Urinary bladder (tissue), 4 donors: ENCODE data around the gene KRT2. TPM values are rescaled to one million over a fixed set of nuclear protein-coding genes. Genes with fewer than 3 reads are reported as not detected.

Experiments
- DNase-seq: peaks from one replicate; pipeline ENCODE4 v3.0.0-alpha.2; 2015; ENCODE audit errors: extremely low spot score
- H3K27ac ChIP-seq: one replicate; pipeline ENCODE4 v1.5.1; 2013; ENCODE audit warnings: low read depth, mild to moderate bottlenecking, moderate library complexity
- H3K36me3 ChIP-seq: one replicate; pipeline ENCODE4 v1.6.1; 2013; ENCODE audit warnings: mild to moderate bottlenecking, moderate library complexity; ENCODE audit not compliant: insufficient read depth
- H3K4me1 ChIP-seq: one replicate; pipeline ENCODE4 v1.6.1; 2013; ENCODE audit warnings: mild to moderate bottlenecking, moderate library complexity; ENCODE audit not compliant: insufficient read depth
- H3K4me3 ChIP-seq: one replicate; pipeline ENCODE4 v1.5.1; 2013; ENCODE audit warnings: low read depth, low read length
- WGBS: extraction: QIAGEN DNeasy Blood & Tissue Kit; methylation state at CpG from one replicate; pipeline ENCODE4 v1.1.7; 2013; 5-methylcytosine and 5-hydroxymethylcytosine counted together
- polyA plus RNA-seq: library from polyadenylated mRNA; stranded (reverse); fragments of 200-250 nt; gene quantifications from one replicate; pipeline ENCODE4 v1.2.3, GENCODE V29; 2013
- total RNA-seq: library from RNA; depleted of rRNA; stranded (reverse); fragments of >200 nt; gene quantifications from one replicate; pipeline ENCODE4 v1.2.3, GENCODE V29; 2014
- donor health status: healthy with polysubstance abuse.
- donor health status: healthy.

Gene KRT2
- total and polyA plus RNA-seq, 2 donors: not detected

DNA sequence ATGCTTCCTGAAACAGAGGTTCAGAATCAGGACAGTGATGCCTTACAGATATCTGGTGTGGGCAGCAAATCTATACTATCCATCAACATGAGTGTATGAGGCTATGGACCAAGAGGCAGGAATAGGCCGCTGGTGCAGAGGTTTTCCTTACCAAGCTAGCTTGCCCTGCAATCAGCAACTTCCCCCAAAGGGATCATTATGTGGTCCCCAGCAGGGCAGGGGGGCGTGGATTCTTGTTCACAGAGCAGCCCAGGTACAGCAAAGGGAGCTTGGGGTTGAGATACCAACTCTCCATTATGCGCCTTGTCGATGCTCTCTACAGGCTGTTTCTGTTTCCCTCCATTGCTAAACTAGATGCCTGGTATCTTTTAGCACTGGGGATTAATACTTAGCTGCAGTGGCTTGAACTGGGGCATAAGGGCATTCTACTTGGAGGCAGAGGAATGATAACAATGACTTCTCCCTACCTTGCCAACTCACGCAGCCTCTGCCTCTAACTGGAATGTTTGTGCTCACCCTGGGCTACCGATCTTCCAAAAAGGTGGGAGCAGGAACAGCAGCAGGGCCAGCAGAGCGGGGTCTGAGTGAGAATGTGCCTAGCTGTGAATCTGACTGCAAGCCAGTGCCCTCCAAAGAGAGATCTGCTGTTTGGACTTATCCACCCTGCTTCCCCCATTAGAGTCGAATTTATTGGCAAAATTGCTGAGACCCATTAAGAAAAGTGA lies 38.5 kb upstream of the KRT2 start:
- no peak overlapping the region for H3K27ac ChIP-seq
- H3K4me3 ChIP-seq: no peak overlapping the region
- 67% methylated on average over 8 of the region's 8 CpGs for WGBS
- H3K36me3 ChIP-seq: no peaks in the 10 kb centered on the region
- no peak for DNase-seq
- no peaks in the 10 kb centered on the region for H3K4me1 ChIP-seq

GRCh38 chr12:52689936-52690335 lies 37.9 kb upstream of the KRT2 start:
- Histone ChIP-seq H3K4me1 (no peaks in the 10 kb centered on the region), H3K36me3 (no peaks in the 10 kb centered on the region), H3K4me3 (no peak overlapping the region), H3K27ac (no peak overlapping the region)
- WGBS: 83% methylated on average over 1 of the region's 1 CpG
- DNase-seq: no peak

DNA sequence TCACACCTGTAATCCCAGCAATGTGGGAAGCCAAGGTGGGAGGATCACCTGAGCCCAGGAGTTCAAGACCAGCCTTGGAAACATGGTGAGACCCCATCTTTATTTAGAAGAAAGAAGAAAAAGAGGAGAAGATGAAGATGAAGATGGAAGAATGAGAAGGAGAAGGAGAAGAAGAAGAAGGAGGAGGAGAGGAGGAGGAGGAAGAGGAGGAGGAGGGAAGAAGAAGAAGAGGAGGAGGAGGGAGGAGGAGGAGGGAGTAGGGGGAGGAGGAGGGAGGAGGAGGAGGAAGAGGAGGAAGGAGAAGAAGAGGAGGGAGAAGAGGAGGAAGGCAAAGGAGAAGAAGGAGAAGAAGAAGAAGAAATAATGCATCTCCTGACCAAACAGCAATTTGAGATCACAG lies 37.2 kb upstream of the KRT2 start:
- Histone ChIP-seq H3K36me3 (no peaks in the 10 kb centered on the region), H3K27ac (no peak overlapping the region), H3K4me1 (no peaks in the 10 kb centered on the region), H3K4me3 (no peak overlapping the region)
- DNase-seq: no peak

DNA sequence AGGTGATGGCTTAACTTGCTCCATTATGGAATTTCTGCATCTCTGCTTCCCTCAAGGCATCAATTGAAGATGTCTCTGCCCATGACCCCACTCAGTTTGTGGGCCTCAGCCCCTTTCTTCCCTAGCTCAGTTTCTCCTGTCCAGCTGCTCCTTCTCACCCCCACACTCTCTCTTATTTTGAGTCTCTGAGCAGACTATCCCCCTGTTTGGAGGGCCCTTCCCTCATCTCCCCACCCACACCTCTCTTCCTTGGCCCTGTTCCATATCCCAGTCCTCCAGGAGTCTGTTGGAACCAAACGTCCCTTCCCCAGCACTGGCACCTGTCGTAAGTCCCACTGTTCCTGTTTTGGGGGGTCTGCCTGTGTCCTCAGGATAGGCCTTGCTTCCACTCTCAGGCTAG lies 36.5 kb upstream of the KRT2 start:
- H3K36me3 ChIP-seq: no peaks in the 10 kb centered on the region
- H3K4me1 ChIP-seq: no peaks in the 10 kb centered on the region
- 70% methylated on average over 2 of the region's 2 CpGs for WGBS
- no peak overlapping the region for H3K4me3 ChIP-seq
- no peak overlapping the region for H3K27ac ChIP-seq
- DNase-seq: no peak

DNA sequence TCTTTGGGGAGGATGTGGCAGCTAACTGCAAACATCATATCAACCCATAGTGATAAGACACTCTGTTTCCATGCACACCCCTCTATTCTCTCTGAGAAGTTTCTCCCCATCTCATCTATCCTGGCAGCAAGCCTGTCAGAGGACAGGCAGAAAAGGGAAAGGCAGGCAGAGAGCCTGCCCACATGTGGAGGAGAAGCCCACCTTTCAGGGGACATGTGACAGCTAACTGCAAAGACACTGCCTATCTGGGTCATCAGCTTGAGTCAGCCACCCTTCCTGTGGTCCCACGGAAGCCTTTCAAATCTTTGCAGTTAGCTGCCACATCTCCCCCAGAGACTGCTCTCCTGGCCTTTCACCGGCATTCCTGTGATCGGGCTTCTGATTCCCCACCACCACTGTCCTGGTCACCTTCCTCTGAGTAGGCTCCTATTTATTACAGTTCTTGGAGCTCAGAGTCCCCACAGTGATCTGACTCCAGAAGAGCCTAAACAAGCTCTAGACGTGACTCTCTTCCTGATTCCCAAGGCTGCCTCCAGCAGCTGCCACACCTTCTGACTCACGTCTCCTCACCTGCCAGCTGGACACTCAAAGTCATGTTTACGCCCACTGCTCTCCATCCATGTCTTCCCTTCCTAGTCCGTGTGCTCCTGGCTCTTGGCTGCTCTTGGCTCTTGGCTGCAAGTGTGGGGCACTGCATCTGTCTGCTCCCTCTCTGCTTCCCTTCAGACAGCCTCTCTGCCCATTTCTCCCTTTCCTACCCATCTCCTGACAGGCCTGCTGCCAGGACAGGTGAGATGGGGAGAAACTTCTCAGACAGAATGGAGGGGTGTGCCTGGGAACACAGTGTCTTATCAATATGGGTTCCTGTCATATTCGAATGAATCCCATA lies 35.7 kb upstream of the KRT2 start:
- WGBS: 73% methylated on average over 8 of the region's 8 CpGs
- H3K27ac ChIP-seq: no peak overlapping the region
- H3K4me1 ChIP-seq: no peaks in the 10 kb centered on the region
- no peak for DNase-seq
- H3K4me3 ChIP-seq: no peak overlapping the region
- no peaks in the 10 kb centered on the region for H3K36me3 ChIP-seq

DNA sequence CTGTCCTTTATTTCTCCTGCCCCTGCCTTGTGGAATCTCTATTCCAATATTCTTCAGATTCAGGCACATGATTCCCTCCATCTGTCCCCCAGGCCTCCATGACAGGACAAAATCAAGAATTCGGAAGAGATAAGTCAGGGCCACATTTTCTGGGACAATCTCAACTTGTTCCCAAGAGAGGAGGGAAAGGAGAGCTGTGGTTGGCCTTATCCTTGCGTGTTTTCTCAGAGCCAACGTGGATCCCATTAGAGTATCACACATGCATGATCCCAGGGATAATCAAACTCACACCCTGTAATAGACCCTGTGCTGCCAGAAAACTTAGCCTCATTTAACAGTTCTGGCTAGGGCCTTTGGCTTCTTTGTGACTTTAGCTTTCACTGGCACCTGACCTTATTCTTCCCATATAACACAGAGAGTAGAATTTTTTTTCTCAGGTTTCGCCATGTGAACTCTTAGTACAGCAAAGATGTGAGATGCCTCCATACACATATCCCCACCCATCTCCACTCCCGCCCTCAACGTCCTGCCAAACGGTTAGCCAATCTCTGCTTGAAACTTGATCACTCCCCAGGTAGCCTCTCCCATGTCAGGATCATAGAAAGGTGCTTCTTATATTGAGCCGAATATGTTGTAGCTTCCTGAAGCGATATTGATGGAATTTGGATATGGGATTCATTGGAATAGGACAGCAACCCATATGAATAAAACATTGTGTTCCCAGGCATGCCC lies 34.9 kb upstream of the KRT2 start:
- 82% methylated on average over 9 of the region's 9 CpGs for WGBS
- Histone ChIP-seq H3K27ac (no peak overlapping the region), H3K4me3 (no peak overlapping the region), H3K4me1 (no peaks in the 10 kb centered on the region), H3K36me3 (no peaks in the 10 kb centered on the region)
- no peak for DNase-seq

- Histone ChIP-seq H3K27ac (no peak overlapping the region), H3K4me3 (no peak overlapping the region), H3K36me3 (no peaks in the 10 kb centered on the region), H3K4me1 (no peaks in the 10 kb centered on the region)
- DNase-seq: no peak
- 82% methylated on average over 3 of the region's 3 CpGs for WGBS
Measured at GRCh38 chr12:52686063-52686462, 34.1 kb upstream of the KRT2 start.

- no peak overlapping the region for H3K27ac ChIP-seq
- no peak overlapping the region for H3K4me3 ChIP-seq
- no peaks in the 10 kb centered on the region for H3K4me1 ChIP-seq
- H3K36me3 ChIP-seq: no peaks in the 10 kb centered on the region
- DNase-seq: no peak
- 83% methylated on average over 6 of the region's 6 CpGs for WGBS
Measured at GRCh38 chr12:52685406-52685890, 33.4 kb upstream of the KRT2 start.

- WGBS: 89% methylated on average over 2 of the region's 2 CpGs
- H3K4me1 ChIP-seq: no peaks in the 10 kb centered on the region
- DNase-seq: no peak
- H3K36me3 ChIP-seq: no peaks in the 10 kb centered on the region
- no peak overlapping the region for H3K27ac ChIP-seq
- H3K4me3 ChIP-seq: no peak overlapping the region
Measured at GRCh38 chr12:52684431-52684830, 32.4 kb upstream of the KRT2 start.

DNA sequence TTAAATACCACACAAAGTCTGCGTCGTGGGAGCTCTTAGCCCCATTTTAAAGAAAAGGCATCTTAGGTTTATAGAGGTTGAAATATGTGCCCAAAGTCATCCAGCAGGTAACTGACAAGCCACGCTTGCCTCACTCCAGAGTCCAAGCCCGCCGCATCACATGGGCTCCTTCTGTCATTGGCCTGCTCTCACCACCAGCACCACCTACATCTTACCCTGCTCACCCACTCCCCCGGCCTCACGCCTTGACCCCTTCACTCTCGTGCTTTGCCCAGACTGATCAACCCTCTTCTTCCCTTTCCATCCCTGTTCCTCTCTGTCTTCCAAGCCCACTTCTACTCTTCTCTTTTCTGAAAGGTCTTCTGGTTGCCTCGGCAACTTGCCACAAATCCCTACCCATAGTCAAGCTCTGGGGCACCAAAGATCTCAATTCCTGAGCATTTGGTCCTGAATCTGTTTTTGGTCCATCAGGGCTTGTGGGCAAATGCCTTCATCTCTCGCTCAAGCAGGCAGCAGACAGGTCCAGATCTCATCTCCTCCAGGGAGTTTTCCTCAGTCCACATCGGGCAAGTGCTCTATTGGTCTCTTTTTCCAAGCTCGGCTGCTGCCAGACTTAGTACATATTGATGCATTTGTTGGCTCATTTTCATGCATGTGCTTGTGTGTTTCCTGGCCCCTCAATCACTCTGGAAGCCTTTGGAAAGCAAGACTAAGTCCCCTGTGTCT lies 31.7 kb upstream of the KRT2 start:
- Histone ChIP-seq H3K36me3 (no peaks in the 10 kb centered on the region), H3K27ac (no peak overlapping the region), H3K4me3 (no peak overlapping the region), H3K4me1 (no peaks in the 10 kb centered on the region)
- no peak for DNase-seq
- 92% methylated on average over 12 of the region's 12 CpGs for WGBS

- H3K4me1 ChIP-seq: no peaks in the 10 kb centered on the region
- no peak overlapping the region for H3K4me3 ChIP-seq
- H3K36me3 ChIP-seq: no peaks in the 10 kb centered on the region
- whole genome bisulfite sequencing: 72% methylated on average over 4 of the region's 4 CpGs
- no peak overlapping the region for H3K27ac ChIP-seq
- peak; percentile 11 for DNase-seq
Measured at GRCh38 chr12:52682938-52683574, 31.0 kb upstream of the KRT2 start.

GRCh38 chr12:52682381-52682660 lies 30.3 kb upstream of the KRT2 start:
- Histone ChIP-seq H3K4me1 (no peaks in the 10 kb centered on the region), H3K27ac (no peak overlapping the region), H3K36me3 (no peaks in the 10 kb centered on the region), H3K4me3 (no peak overlapping the region)
- no peak for DNase-seq
- WGBS: 91% methylated on average over 2 of the region's 2 CpGs
